Measurements from ENCODE around the gene SOSTDC1.
"Not testable (repeated sequence)": the region's sequence is repeated elsewhere in the genome, so short reads cannot be mapped to it uniquely, and the experiment has no call there.

Gene SOSTDC1

GRCh38 chr7:16455591-16455990 is 9.9 kb downstream of the SOSTDC1 start:
- H3K4me1 ChIP-seq (ENCODE audit: control insufficient read depth, insufficient read depth, low read length) = no peaks in the 10 kb centered on the region
- H3K27me3 ChIP-seq (ENCODE audit: control insufficient read depth, insufficient read depth, low read length) = no peaks in the 10 kb centered on the region
- no peaks in the 10 kb centered on the region for H3K36me3 ChIP-seq (ENCODE audit: control insufficient read depth, insufficient read depth, low read length)
- no peaks in the 10 kb centered on the region for H3K9me3 ChIP-seq (ENCODE audit: control insufficient read depth, low read length)
- no peak overlapping the region for H3K9ac ChIP-seq (ENCODE audit: low read length)
- H3K4me3 ChIP-seq (ENCODE audit: low read length) = no peak overlapping the region

GRCh38 chr7:16450366-16450765 is 15.2 kb downstream of the SOSTDC1 start:
- H3K36me3 ChIP-seq (ENCODE audit: control insufficient read depth, insufficient read depth, low read length) = no peaks in the 10 kb centered on the region
- no peaks in the 10 kb centered on the region for H3K27me3 ChIP-seq (ENCODE audit: control insufficient read depth, insufficient read depth, low read length)
- H3K9me3 ChIP-seq (ENCODE audit: control insufficient read depth, low read length) = no peaks in the 10 kb centered on the region
- H3K4me1 ChIP-seq (ENCODE audit: control insufficient read depth, insufficient read depth, low read length) = no peaks in the 10 kb centered on the region
- H3K4me3 ChIP-seq (ENCODE audit: low read length) = no peak overlapping the region
- H3K9ac ChIP-seq (ENCODE audit: low read length) = no peak overlapping the region

GRCh38 chr7:16447876-16448275 is 17.7 kb downstream of the SOSTDC1 start:
- H3K4me3 ChIP-seq (ENCODE audit: low read length) = no peak overlapping the region
- no peak overlapping the region for H3K9ac ChIP-seq (ENCODE audit: low read length)
- no peaks in the 10 kb centered on the region for H3K9me3 ChIP-seq (ENCODE audit: control insufficient read depth, low read length)
- no peaks in the 10 kb centered on the region for H3K27me3 ChIP-seq (ENCODE audit: control insufficient read depth, insufficient read depth, low read length)
- H3K4me1 ChIP-seq (ENCODE audit: control insufficient read depth, insufficient read depth, low read length) = no peaks in the 10 kb centered on the region
- H3K36me3 ChIP-seq (ENCODE audit: control insufficient read depth, insufficient read depth, low read length) = no peaks in the 10 kb centered on the region

GRCh38 chr7:16446508-16446907 is 19.0 kb downstream of the SOSTDC1 start:
- Histone ChIP-seq H3K4me1 (ENCODE audit: control insufficient read depth, insufficient read depth, low read length) (no peaks in the 10 kb centered on the region), H3K27me3 (ENCODE audit: control insufficient read depth, insufficient read depth, low read length) (no peaks in the 10 kb centered on the region), H3K9me3 (ENCODE audit: control insufficient read depth, low read length) (no peaks in the 10 kb centered on the region), H3K9ac (ENCODE audit: low read length) (no peak overlapping the region), H3K4me3 (ENCODE audit: low read length) (no peak overlapping the region), H3K36me3 (ENCODE audit: control insufficient read depth, insufficient read depth, low read length) (no peaks in the 10 kb centered on the region)

GRCh38 chr7:16443871-16444270 is 21.7 kb downstream of the SOSTDC1 start:
- H3K27me3 ChIP-seq (ENCODE audit: control insufficient read depth, insufficient read depth, low read length); H3K4me1 ChIP-seq (ENCODE audit: control insufficient read depth, insufficient read depth, low read length); H3K4me3 ChIP-seq (ENCODE audit: low read length); H3K36me3 ChIP-seq (ENCODE audit: control insufficient read depth, insufficient read depth, low read length); H3K9me3 ChIP-seq (ENCODE audit: control insufficient read depth, low read length); H3K9ac ChIP-seq (ENCODE audit: low read length): not testable (repeated sequence)

- Histone ChIP-seq H3K4me3 (ENCODE audit: low read length) (no peak overlapping the region), H3K27me3 (ENCODE audit: control insufficient read depth, insufficient read depth, low read length) (no peaks in the 10 kb centered on the region), H3K4me1 (ENCODE audit: control insufficient read depth, insufficient read depth, low read length) (no peaks in the 10 kb centered on the region), H3K9me3 (ENCODE audit: control insufficient read depth, low read length) (no peaks in the 10 kb centered on the region), H3K36me3 (ENCODE audit: control insufficient read depth, insufficient read depth, low read length) (no peaks in the 10 kb centered on the region), H3K9ac (ENCODE audit: low read length) (no peak overlapping the region)
Measured at GRCh38 chr7:16438988-16439387, 26.6 kb downstream of the SOSTDC1 start.

- Histone ChIP-seq H3K4me1 (ENCODE audit: control insufficient read depth, insufficient read depth, low read length) (peaks cover 7% of the 10 kb centered on the region), H3K9ac (ENCODE audit: low read length) (no peak overlapping the region), H3K36me3 (ENCODE audit: control insufficient read depth, insufficient read depth, low read length) (no peaks in the 10 kb centered on the region), H3K27me3 (ENCODE audit: control insufficient read depth, insufficient read depth, low read length) (no peaks in the 10 kb centered on the region), H3K4me3 (ENCODE audit: low read length) (no peak overlapping the region), H3K9me3 (ENCODE audit: control insufficient read depth, low read length) (no peaks in the 10 kb centered on the region)
Measured at GRCh38 chr7:16436306-16436705, 29.2 kb downstream of the SOSTDC1 start.

- H3K36me3 ChIP-seq (ENCODE audit: control insufficient read depth, insufficient read depth, low read length) = no peaks in the 10 kb centered on the region
- no peaks in the 10 kb centered on the region for H3K27me3 ChIP-seq (ENCODE audit: control insufficient read depth, insufficient read depth, low read length)
- no peak overlapping the region for H3K9ac ChIP-seq (ENCODE audit: low read length)
- no peak overlapping the region for H3K4me3 ChIP-seq (ENCODE audit: low read length)
- peaks cover 23% of the 10 kb centered on the region for H3K4me1 ChIP-seq (ENCODE audit: control insufficient read depth, insufficient read depth, low read length)
- H3K9me3 ChIP-seq (ENCODE audit: control insufficient read depth, low read length) = no peaks in the 10 kb centered on the region
Measured at GRCh38 chr7:16433568-16434122, 31.9 kb downstream of the SOSTDC1 start.

- Histone ChIP-seq H3K27me3 (ENCODE audit: control insufficient read depth, insufficient read depth, low read length) (no peaks in the 10 kb centered on the region), H3K4me1 (ENCODE audit: control insufficient read depth, insufficient read depth, low read length) (peaks cover 26% of the 10 kb centered on the region), H3K9me3 (ENCODE audit: control insufficient read depth, low read length) (no peaks in the 10 kb centered on the region), H3K36me3 (ENCODE audit: control insufficient read depth, insufficient read depth, low read length) (no peaks in the 10 kb centered on the region), H3K9ac (ENCODE audit: low read length) (no peak overlapping the region), H3K4me3 (ENCODE audit: low read length) (no peak overlapping the region)
Measured at GRCh38 chr7:16432425-16432731, 33.2 kb downstream of the SOSTDC1 start.

GRCh38 chr7:16431646-16432424 is 33.7 kb downstream of the SOSTDC1 start:
- Histone ChIP-seq H3K4me1 (ENCODE audit: control insufficient read depth, insufficient read depth, low read length) (peaks cover 26% of the 10 kb centered on the region), H3K9me3 (ENCODE audit: control insufficient read depth, low read length) (no peaks in the 10 kb centered on the region)

GRCh38 chr7:16430133-16430532 is 35.4 kb downstream of the SOSTDC1 start:
- Histone ChIP-seq H3K9me3 (ENCODE audit: control insufficient read depth, low read length) (no peaks in the 10 kb centered on the region), H3K36me3 (ENCODE audit: control insufficient read depth, insufficient read depth, low read length) (no peaks in the 10 kb centered on the region), H3K4me1 (ENCODE audit: control insufficient read depth, insufficient read depth, low read length) (peaks cover 26% of the 10 kb centered on the region), H3K9ac (ENCODE audit: low read length) (no peak overlapping the region), H3K4me3 (ENCODE audit: low read length) (no peak overlapping the region), H3K27me3 (ENCODE audit: control insufficient read depth, insufficient read depth, low read length) (no peaks in the 10 kb centered on the region)

More at GRCh38 chr7:16431646-16432424, 33.7 kb downstream of the SOSTDC1 start:
- no peaks in the 10 kb centered on the region for H3K27me3 ChIP-seq (ENCODE audit: control insufficient read depth, insufficient read depth, low read length)
- H3K36me3 ChIP-seq (ENCODE audit: control insufficient read depth, insufficient read depth, low read length) = no peaks in the 10 kb centered on the region
- no peak overlapping the region for H3K9ac ChIP-seq (ENCODE audit: low read length)
- no peak overlapping the region for H3K4me3 ChIP-seq (ENCODE audit: low read length)

- Histone ChIP-seq H3K4me1 (ENCODE audit: control insufficient read depth, insufficient read depth, low read length) (peaks cover 32% of the 10 kb centered on the region), H3K27me3 (ENCODE audit: control insufficient read depth, insufficient read depth, low read length) (no peaks in the 10 kb centered on the region), H3K9ac (ENCODE audit: low read length) (no peak overlapping the region), H3K4me3 (ENCODE audit: low read length) (no peak overlapping the region), H3K36me3 (ENCODE audit: control insufficient read depth, insufficient read depth, low read length) (no peaks in the 10 kb centered on the region), H3K9me3 (ENCODE audit: control insufficient read depth, low read length) (no peaks in the 10 kb centered on the region)
Measured at GRCh38 chr7:16428672-16429071, 36.9 kb downstream of the SOSTDC1 start.
